ENCODE results near the gene TMEM37.

Gene TMEM37

GRCh38 chr2:119483896-119484718 is 52.5 kb downstream of the TMEM37 start:
- H3K4me3 ChIP-seq (replicated peaks; ENCODE audit: low read depth, low read length): no peak overlapping the region
- DNase-seq (ENCODE audit: low read depth): no peak
- no peak for TF ChIP-seq CTCF (IDR thresholded peaks at IDR 0.05; ENCODE audit: low read length, missing control alignments)

GRCh38 chr2:119484834-119485233 is 53.2 kb downstream of the TMEM37 start:
- TF ChIP-seq CTCF (IDR thresholded peaks at IDR 0.05; ENCODE audit: low read length, missing control alignments): no peak
- H3K4me3 ChIP-seq (replicated peaks; ENCODE audit: low read depth, low read length): no peak overlapping the region
- DNase-seq (ENCODE audit: low read depth): no peak

- TF ChIP-seq CTCF (IDR thresholded peaks at IDR 0.05; ENCODE audit: low read length, missing control alignments): no peak
- DNase-seq (ENCODE audit: low read depth): no peak
- H3K4me3 ChIP-seq (replicated peaks; ENCODE audit: low read depth, low read length): no peak overlapping the region
Measured at GRCh38 chr2:119485336-119486110, 53.9 kb downstream of the TMEM37 start.

GRCh38 chr2:119486196-119486827 is 54.7 kb downstream of the TMEM37 start:
- H3K4me3 ChIP-seq (replicated peaks; ENCODE audit: low read depth, low read length): no peak overlapping the region
- no peak for DNase-seq (ENCODE audit: low read depth)
- TF ChIP-seq CTCF (IDR thresholded peaks at IDR 0.05; ENCODE audit: low read length, missing control alignments): no peak

GRCh38 chr2:119486886-119487285 is 55.2 kb downstream of the TMEM37 start:
- DNase-seq (ENCODE audit: low read depth): peak; percentile 34
- H3K4me3 ChIP-seq (replicated peaks; ENCODE audit: low read depth, low read length): no peak overlapping the region
- TF ChIP-seq CTCF (IDR thresholded peaks at IDR 0.05; ENCODE audit: low read length, missing control alignments): no peak

GRCh38 chr2:119487434-119488244 is 56.0 kb downstream of the TMEM37 start:
- DNase-seq (ENCODE audit: low read depth): no peak
- no peak overlapping the region for H3K4me3 ChIP-seq (replicated peaks; ENCODE audit: low read depth, low read length)
- no peak for TF ChIP-seq CTCF (IDR thresholded peaks at IDR 0.05; ENCODE audit: low read length, missing control alignments)
